ENCODE results near the gene COL13A1. TPM values are rescaled to one million over a fixed set of nuclear protein-coding genes. Genes with fewer than 3 reads are reported as not detected.

COL13A1 gene
- total RNA-seq, 1 donor from 2014 or later, result 2.5 TPM

DNA sequence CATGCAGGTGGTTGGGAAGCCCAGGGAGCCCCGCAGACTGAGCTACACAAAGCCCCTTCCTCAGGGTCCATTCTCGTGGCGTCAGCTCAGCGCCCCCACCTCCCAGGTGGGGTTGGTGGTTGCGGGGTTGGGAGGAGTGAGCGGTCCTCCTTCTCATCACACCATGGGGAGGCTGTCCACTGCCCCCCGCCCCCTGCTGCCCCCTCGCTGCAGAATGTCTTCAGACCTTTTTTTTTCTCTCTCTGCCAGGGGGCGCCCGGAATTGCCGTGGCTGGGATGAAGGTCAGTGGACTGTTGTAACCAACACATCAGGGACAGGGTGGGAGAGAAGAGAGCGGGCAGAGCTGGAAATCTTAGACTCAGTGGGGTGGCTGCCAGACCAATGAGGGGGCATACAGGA is 116.3 kb downstream of the COL13A1 start:
- no peak for TF ChIP-seq CTCF (IDR thresholded peaks at IDR 0.05; ENCODE audit: borderline replicate concordance)
- intact Hi-C loops (cut with micrococcal nuclease), result loop anchor here (10.0 kb wide), 1 partner anchor 273 kb away; no protein-coding TSS in a partner anchor
- Histone ChIP-seq H3K27ac (replicated peaks) (no peak overlapping the region), H3K4me1 (peaks cover 5% of the 10 kb centered on the region), H3K36me3 (no peaks in the 10 kb centered on the region), H3K9me3 (replicated peaks) (no peaks in the 10 kb centered on the region), H3K27me3 (ENCODE audit: low read depth) (peaks cover 31% of the 10 kb centered on the region), H3K4me3 (no peak overlapping the region)
- DNase-seq, result no peak

- H3K4me3 ChIP-seq, result no peak overlapping the region
- no peak overlapping the region for H3K27ac ChIP-seq (replicated peaks)
- H3K27me3 ChIP-seq (ENCODE audit: low read depth), result peaks cover 30% of the 10 kb centered on the region
- peaks cover 5% of the 10 kb centered on the region for H3K4me1 ChIP-seq
- intact Hi-C loops (cut with micrococcal nuclease), result loop anchor here (10.0 kb wide), 1 partner anchor 274 kb away; no protein-coding TSS in a partner anchor
- DNase-seq, result no peak
- H3K36me3 ChIP-seq, result no peaks in the 10 kb centered on the region
- H3K9me3 ChIP-seq (replicated peaks), result no peaks in the 10 kb centered on the region
- TF ChIP-seq CTCF (IDR thresholded peaks at IDR 0.05; ENCODE audit: borderline replicate concordance), result no peak
Measured at GRCh38 chr10:69919250-69919649, 117.5 kb downstream of the COL13A1 start.

- Histone ChIP-seq H3K4me3 (no peak overlapping the region), H3K27ac (replicated peaks) (no peak overlapping the region), H3K4me1 (no peaks in the 10 kb centered on the region), H3K36me3 (no peaks in the 10 kb centered on the region), H3K27me3 (ENCODE audit: low read depth) (no peaks in the 10 kb centered on the region), H3K9me3 (replicated peaks) (peaks cover 4% of the 10 kb centered on the region)
- intact Hi-C loops (cut with micrococcal nuclease), result no loop called here
- no peak for TF ChIP-seq CTCF (IDR thresholded peaks at IDR 0.05; ENCODE audit: borderline replicate concordance)
- DNase-seq, result no peak
Measured at GRCh38 chr10:69925111-69925510, 123.4 kb downstream of the COL13A1 start.

GRCh38 chr10:69928339-69928738 is 126.6 kb downstream of the COL13A1 start:
- no peak overlapping the region for H3K27ac ChIP-seq (replicated peaks)
- intact Hi-C loops (cut with micrococcal nuclease), result no loop called here
- H3K27me3 ChIP-seq (ENCODE audit: low read depth), result peaks cover 6% of the 10 kb centered on the region
- no peaks in the 10 kb centered on the region for H3K4me1 ChIP-seq
- TF ChIP-seq CTCF (IDR thresholded peaks at IDR 0.05; ENCODE audit: borderline replicate concordance), result no peak
- no peak for DNase-seq
- peaks cover 4% of the 10 kb centered on the region for H3K9me3 ChIP-seq (replicated peaks)
- no peak overlapping the region for H3K4me3 ChIP-seq
- no peaks in the 10 kb centered on the region for H3K36me3 ChIP-seq

DNA sequence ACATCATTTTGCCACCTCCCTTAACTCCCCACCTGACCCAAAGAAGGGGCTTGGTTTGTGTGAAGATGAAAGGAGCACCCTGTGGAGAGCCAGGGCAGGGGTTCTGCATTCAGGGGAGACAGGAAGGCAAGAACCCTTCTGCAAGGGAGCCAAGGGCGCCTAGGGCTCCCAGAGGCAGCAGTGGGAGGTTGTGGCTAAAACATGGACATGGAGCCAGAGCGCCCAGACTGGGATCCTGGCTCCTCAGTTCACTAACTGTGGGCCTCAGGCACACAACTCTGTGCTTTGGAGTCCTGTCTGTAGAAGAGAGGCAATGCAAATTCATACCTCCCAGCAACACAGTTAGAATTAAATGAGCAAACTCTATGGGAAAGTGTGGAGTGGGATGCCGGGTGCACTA is 127.9 kb downstream of the COL13A1 start:
- no peaks in the 10 kb centered on the region for H3K36me3 ChIP-seq
- no peak overlapping the region for H3K27ac ChIP-seq (replicated peaks)
- intact Hi-C loops (cut with micrococcal nuclease), result no loop called here
- H3K4me1 ChIP-seq, result no peaks in the 10 kb centered on the region
- no peak for DNase-seq
- H3K4me3 ChIP-seq, result no peak overlapping the region
- peaks cover 4% of the 10 kb centered on the region for H3K9me3 ChIP-seq (replicated peaks)
- H3K27me3 ChIP-seq (ENCODE audit: low read depth), result peaks cover 6% of the 10 kb centered on the region
- no peak for TF ChIP-seq CTCF (IDR thresholded peaks at IDR 0.05; ENCODE audit: borderline replicate concordance)

DNA sequence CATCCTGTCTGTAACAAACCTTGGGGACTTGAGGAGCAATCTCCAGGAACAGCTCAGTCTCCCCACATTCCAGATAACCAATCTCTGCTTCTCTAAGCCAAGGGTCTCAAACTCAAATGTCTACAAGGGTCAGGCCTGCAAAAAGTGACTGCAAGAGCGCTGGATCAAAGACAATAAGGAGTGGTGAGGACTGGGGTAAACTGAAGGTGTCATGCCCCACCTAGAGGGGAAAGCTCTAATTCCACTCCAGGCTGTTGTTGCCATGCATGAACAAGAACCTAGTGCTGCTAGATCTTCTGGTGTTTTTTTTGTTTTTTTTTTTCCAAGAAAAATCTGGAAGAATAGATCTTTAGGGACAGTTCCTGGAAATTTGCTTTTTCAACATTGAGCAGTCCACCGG is 133.1 kb downstream of the COL13A1 start:
- TF ChIP-seq CTCF (IDR thresholded peaks at IDR 0.05; ENCODE audit: borderline replicate concordance), result no peak
- Histone ChIP-seq H3K4me1 (no peaks in the 10 kb centered on the region), H3K36me3 (no peaks in the 10 kb centered on the region), H3K9me3 (replicated peaks) (no peaks in the 10 kb centered on the region), H3K27ac (replicated peaks) (no peak overlapping the region), H3K4me3 (no peak overlapping the region), H3K27me3 (ENCODE audit: low read depth) (peaks cover 6% of the 10 kb centered on the region)
- intact Hi-C loops (cut with micrococcal nuclease), result no loop called here
- no peak for DNase-seq
